ENCODE measurements around the gene NRG3.

The NRG3 gene

DNA sequence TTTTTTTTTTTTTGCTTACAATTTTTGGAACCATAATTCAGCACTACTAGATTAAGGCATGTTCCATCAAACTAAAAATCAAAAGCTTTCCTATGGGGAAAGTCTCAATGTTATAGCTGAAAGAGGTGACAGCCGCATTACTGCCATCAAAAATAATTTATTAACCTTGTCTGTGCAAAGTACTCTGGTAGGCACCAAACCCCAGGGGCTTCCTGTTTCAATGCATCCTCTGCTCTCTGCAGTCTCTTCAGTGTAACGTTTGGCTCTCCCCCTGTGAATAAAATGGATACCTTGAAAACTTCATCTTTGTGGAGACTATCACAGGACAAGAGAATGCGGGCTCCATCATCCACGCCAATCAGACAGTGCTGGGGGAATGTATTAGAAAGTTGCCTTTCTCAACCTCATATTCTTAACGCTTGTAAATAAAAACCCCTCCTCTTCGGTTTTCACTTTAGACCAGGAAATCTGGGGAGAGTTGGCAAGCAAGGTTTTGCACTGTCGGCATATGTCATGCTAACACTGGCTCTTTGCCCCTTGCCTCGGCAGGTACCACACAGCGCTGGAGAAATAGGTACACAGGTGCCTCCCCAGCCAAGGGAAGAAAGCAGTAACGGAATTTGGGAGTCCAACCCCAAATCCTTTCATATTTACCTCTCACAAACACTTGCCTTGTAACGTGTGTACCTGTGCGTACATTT is 1.6 kb upstream of the NRG3 start:
- no peak for ATAC-seq
- no peak for TF ChIP-seq PPARA (CRISPR knock-in tag; IDR thresholded peaks at IDR 0.05; ENCODE audit: borderline replicate concordance)
- TF ChIP-seq ISL1 (CRISPR knock-in tag; IDR thresholded peaks at IDR 0.05): no peak

DNA sequence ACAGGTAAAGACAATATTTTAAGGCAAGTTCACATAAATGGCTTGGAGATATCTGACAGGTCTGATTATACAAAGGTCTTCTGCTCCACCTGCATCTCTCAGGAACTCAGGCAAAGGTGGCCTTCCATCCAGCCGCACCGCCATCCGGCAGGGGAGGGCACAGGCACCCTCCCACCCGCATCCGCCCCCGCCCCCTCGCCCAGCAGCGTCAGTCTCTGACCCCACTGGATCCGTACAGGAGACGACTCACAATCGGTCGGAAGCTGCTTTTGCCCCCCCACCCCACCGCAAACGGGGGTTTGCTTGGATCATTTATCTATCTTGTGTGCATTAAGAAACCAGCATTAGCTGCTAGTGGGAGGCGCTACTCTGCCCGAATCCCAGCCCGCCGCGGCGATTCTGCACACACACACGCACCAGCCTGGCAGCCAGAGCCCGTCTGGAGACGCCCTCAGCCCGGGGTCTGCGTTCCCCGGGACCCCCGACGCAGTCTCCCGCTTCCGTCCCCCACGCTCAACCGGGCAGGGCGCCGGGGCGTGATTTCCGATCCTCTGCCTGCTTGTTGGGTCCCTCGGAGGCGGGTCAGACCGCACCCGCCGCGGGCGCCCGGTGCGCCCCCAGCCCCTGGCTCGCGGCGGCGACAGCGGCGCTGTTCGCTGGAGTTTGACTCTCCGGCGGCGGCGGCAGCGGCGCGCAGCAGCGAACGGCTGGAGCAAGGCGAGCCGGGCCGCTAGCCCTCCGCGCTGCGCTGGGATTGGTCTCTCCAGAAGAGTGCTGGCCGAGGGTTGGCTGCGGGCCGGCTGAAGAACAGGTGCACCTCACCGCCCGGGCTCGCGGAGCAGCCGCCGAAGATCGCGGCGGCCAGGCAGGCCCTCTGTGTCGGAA is 820 bp upstream of the NRG3 start:
- peak; percentile 82 for ATAC-seq
- TF ChIP-seq, protein P1, sequence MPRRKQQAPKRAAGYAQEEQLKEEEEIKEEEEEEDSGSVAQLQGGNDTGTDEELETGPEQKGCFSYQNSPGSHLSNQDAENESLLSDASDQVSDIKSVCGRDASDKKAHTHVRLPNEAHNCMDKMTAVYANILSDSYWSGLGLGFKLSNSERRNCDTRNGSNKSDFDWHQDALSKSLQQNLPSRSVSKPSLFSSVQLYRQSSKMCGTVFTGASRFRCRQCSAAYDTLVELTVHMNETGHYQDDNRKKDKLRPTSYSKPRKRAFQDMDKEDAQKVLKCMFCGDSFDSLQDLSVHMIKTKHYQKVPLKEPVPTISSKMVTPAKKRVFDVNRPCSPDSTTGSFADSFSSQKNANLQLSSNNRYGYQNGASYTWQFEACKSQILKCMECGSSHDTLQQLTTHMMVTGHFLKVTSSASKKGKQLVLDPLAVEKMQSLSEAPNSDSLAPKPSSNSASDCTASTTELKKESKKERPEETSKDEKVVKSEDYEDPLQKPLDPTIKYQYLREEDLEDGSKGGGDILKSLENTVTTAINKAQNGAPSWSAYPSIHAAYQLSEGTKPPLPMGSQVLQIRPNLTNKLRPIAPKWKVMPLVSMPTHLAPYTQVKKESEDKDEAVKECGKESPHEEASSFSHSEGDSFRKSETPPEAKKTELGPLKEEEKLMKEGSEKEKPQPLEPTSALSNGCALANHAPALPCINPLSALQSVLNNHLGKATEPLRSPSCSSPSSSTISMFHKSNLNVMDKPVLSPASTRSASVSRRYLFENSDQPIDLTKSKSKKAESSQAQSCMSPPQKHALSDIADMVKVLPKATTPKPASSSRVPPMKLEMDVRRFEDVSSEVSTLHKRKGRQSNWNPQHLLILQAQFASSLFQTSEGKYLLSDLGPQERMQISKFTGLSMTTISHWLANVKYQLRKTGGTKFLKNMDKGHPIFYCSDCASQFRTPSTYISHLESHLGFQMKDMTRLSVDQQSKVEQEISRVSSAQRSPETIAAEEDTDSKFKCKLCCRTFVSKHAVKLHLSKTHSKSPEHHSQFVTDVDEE (CRISPR knock-in tag; IDR thresholded peaks at IDR 0.05): 0 out of 2 replicates have a peak, but pooled peaks have one; percentile 8
- TF ChIP-seq SNAI2 (CRISPR knock-in tag; IDR thresholded peaks at IDR 0.05): peak; percentile 100
- TF ChIP-seq ISL1 (CRISPR knock-in tag; IDR thresholded peaks at IDR 0.05): no peak

DNA sequence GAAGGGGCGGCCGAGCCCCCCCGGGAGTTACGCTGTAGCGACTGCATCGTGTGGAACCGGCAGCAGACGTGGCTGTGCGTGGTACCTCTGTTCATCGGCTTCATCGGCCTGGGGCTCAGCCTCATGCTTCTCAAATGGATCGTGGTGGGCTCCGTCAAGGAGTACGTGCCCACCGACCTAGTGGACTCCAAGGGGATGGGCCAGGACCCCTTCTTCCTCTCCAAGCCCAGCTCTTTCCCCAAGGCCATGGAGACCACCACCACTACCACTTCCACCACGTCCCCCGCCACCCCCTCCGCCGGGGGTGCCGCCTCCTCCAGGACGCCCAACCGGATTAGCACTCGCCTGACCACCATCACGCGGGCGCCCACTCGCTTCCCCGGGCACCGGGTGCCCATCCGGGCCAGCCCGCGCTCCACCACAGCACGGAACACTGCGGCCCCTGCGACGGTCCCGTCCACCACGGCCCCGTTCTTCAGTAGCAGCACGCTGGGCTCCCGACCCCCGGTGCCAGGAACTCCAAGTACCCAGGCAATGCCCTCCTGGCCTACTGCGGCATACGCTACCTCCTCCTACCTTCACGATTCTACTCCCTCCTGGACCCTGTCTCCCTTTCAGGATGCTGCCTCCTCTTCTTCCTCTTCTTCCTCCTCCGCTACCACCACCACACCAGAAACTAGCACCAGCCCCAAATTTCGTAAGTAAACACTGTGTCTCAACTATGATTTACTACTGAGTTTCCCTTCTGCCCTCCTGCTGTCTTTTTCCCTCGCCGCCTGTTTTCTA is 666 bp downstream of the NRG3 start:
- ATAC-seq: no peak
- TF ChIP-seq ZC3H10 (CRISPR knock-in tag; IDR thresholded peaks at IDR 0.05) (no peak), ZNF8 (CRISPR knock-in tag; IDR thresholded peaks at IDR 0.05) (no peak), ZNF565 (CRISPR knock-in tag; conservative IDR thresholded peaks at IDR 0.05; ENCODE audit: low read depth) (no peak), OSR1 (CRISPR knock-in tag; IDR thresholded peaks at IDR 0.05) (no peak), RARB (CRISPR knock-in tag; IDR thresholded peaks at IDR 0.05) (no peak), CSDC2 (CRISPR knock-in tag; IDR thresholded peaks at IDR 0.05) (no peak), PPARA (CRISPR knock-in tag; IDR thresholded peaks at IDR 0.05; ENCODE audit: borderline replicate concordance) (no peak), ZFP3 (CRISPR knock-in tag; IDR thresholded peaks at IDR 0.05) (no peak), GLIS3 (CRISPR knock-in tag; IDR thresholded peaks at IDR 0.05) (no peak)
- TF ChIP-seq, protein P1 (CRISPR knock-in tag; IDR thresholded peaks at IDR 0.05): no peak
- TF ChIP-seq, protein P2, sequence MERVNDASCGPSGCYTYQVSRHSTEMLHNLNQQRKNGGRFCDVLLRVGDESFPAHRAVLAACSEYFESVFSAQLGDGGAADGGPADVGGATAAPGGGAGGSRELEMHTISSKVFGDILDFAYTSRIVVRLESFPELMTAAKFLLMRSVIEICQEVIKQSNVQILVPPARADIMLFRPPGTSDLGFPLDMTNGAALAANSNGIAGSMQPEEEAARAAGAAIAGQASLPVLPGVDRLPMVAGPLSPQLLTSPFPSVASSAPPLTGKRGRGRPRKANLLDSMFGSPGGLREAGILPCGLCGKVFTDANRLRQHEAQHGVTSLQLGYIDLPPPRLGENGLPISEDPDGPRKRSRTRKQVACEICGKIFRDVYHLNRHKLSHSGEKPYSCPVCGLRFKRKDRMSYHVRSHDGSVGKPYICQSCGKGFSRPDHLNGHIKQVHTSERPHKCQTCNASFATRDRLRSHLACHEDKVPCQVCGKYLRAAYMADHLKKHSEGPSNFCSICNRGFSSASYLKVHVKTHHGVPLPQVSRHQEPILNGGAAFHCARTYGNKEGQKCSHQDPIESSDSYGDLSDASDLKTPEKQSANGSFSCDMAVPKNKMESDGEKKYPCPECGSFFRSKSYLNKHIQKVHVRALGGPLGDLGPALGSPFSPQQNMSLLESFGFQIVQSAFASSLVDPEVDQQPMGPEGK (CRISPR knock-in tag; IDR thresholded peaks at IDR 0.05; ENCODE audit: borderline replicate concordance): no peak

DNA sequence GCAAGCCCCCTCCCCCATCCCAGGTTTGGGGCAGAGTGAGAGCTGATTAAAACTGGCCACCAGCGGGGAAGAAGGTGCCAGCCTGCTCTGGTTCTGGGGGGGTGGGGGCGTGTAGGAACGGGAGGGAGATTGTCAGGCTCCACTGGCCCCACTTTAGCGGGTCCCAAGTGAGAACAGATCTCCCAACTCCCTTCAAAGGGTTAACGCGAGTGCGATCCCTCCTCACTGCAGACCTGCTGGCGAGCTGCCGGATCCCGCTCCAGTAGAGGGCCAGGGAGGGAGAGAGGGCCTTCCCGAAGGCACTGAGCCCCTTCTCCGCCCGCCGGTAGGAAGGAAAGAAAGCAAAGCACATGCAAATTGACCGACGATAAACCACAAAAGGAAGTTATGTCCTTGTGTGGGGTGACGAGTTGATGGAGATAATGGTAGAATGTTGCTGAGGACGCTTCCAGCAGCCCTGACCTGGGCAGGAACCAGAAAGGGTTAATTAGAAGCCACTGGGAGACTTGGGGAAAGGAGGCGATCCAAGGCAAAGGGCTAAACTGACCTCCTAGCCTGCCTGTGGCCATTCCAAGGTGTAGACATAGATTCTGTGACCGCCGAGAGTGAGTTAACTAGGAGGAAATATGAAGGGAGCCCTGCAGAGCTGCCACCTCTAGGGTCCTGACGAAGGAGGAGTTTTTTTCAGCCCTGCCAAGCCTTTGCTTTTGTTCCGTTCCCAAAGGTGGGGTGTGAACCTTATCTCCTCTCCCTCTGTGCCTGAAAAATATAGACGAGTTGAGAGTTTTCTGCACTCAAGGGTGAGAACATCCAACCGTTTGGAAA is 1.5 kb downstream of the NRG3 start:
- no peak for ATAC-seq
- TF ChIP-seq TCF4 (CRISPR knock-in tag; IDR thresholded peaks at IDR 0.05; ENCODE audit: borderline replicate concordance) (no peak), OSR1 (CRISPR knock-in tag; IDR thresholded peaks at IDR 0.05) (no peak), ZFP30 (CRISPR knock-in tag; IDR thresholded peaks at IDR 0.05) (no peak), BACH2 (CRISPR knock-in tag; IDR thresholded peaks at IDR 0.05; ENCODE audit: borderline replicate concordance) (no peak), ESRRG (CRISPR knock-in tag; IDR thresholded peaks at IDR 0.05) (no peak), CSDC2 (CRISPR knock-in tag; IDR thresholded peaks at IDR 0.05) (no peak)
- TF ChIP-seq, protein P1 (CRISPR knock-in tag; IDR thresholded peaks at IDR 0.05): no peak
- TF ChIP-seq, protein P3, sequence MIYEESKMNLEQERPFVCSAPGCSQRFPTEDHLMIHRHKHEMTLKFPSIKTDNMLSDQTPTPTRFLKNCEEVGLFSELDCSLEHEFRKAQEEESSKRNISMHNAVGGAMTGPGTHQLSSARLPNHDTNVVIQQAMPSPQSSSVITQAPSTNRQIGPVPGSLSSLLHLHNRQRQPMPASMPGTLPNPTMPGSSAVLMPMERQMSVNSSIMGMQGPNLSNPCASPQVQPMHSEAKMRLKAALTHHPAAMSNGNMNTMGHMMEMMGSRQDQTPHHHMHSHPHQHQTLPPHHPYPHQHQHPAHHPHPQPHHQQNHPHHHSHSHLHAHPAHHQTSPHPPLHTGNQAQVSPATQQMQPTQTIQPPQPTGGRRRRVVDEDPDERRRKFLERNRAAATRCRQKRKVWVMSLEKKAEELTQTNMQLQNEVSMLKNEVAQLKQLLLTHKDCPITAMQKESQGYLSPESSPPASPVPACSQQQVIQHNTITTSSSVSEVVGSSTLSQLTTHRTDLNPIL (CRISPR knock-in tag; IDR thresholded peaks at IDR 0.05; ENCODE audit: low read depth): no peak
